HG02798 (cell line): ENCODE results near the gene COX7C.
"Not testable (repeated sequence)": the region's sequence is repeated elsewhere in the genome, so short reads cannot be mapped to it uniquely, and the experiment has no call there.

Experiments
- ATAC-seq: cut with Tn5 transposase; IDR thresholded peaks from one replicate; pipeline ENCODE4 v1.9.1; 2021; ENCODE audit warnings: mild to moderate bottlenecking; ENCODE audit not compliant: unreplicated experiment, poor library complexity

COX7C gene, protein sequence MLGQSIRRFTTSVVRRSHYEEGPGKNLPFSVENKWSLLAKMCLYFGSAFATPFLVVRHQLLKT

DNA sequence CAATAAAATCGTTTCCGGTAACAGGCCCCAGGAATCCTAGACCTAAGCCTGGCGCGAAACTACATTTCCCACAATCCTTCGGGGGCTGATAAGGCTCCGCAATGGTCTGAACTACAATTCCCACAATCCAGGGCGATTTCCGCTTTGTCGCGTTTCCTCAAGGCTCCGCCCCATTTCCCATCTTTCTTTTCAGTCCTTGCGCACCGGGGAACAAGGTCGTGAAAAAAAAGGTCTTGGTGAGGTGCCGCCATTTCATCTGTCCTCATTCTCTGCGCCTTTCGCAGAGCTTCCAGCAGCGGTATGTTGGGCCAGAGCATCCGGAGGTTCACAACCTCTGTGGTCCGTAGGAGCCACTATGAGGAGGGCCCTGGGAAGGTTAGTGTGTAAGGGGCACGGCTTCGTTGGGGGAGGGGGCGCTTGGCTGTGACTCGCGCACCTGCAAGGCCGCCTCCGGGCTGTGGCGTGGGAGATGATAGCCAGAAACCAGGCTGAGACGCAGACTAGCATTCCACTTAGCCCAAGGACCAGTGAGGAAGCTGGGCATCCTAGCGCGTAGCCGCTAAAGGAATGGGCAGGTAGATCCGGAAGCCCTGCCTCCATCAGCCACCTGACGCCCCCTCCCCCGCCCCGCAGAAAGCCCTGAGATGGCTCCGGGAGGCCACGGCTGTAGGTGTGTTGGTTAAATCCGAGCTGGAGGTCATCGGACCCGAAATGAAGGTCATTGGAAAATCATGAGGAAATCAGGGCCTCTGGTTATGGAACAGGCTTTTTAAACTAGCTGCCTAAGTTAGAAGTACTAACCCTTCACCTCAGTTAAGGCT lies at the start of gene COX7C:
Gene COX7C, plus strand, starts transcription at position 186 of the 821 bp plus-strand sequence. Its CDS starts 115 bp downstream, at position 301.
- ATAC-seq = peak; percentile 98

DNA sequence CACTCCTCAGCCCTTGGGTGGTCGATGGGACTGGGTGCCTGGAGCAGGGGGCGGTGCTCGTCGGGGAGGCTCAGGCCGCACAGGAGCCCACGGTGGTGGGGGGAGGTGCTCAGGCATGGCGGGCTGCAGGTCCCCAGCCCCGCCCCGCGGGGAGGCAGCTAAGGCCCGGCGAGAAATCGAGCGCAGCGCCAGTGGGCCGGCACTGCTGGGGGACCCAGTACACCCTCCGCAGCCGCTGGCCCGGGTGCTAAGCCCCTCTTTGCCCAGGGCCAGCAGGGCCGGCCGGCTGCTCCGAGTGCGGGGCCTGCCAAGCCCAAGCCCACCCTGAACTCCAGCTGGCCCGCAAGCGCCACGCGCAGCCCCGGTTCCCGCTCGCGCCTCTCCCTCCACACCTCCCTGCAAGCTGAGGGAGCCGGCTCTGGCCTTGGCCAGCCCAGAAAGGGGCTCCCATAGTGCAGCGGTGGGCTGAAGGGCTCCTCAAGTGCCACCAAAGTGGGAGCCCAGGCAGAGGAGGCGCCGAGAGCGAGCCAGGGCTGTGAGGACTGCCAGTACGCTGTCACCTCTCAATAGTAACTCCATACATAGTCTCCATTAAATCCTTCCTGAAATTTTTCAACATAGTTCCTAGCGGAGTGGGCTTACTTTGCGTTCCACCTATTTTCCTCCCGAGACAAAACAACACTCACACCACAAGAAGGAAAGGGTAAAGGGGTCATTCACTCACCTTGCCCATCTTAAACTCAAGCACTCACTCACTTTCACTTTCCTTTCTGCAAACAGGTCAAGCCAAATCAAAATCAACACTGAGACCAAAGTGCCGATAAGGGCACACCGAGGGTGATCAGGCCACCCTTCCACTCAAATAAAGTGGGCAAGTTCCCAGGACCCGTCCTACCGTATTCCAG lies 48.0 kb upstream of the COX7C start:
- ATAC-seq = not testable (repeated sequence)

DNA sequence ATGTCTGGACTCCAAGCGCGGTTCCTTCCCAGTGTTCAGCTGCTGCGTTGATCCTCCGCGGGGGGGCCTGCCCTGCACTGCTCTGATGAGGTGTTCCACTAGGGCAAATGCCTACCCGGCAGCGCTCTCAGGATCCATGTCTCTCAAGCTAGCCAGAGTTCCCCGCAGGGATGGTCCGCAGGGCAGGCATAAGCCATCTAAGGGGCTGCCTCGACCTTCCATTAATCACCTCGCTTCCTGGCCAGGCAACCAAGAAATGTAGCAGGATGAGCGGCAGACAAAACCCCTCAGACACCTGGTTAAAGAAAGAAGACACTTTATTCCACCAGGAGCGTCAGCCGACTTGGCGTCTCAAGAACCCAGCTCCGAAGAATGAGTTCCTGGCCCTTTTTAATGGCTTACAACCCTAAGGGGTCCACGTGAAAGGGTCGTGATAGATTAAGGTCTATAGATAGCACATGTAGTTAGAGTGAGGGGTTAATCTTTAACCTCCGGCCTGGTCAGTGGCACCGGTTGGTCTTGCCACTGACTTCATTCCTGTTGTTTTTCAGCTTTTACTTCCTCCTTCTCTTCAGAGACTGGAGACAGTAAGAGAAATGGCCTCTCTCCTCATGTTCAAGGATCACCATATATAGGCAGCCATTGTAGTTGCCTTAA lies 47.2 kb upstream of the COX7C start:
- ATAC-seq = no peak

DNA sequence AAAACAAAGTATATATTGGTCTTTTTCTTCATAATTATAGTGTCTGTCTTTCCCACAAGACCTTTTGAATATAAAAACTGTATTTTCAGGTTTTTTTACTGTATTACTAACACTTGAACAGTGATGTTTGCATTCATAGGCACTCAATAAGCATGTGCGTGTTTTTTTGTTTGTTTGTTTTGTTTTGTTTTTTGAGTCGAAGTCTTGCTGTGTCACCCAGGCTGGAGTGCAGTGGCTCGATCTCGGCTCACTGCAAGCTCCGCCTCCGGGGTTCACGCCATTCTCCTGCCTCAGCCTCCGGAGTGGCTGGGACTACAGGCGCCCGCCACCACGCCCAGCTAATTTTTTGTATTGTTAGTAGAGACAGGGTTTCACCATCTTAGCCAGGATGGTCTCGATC lies 46.6 kb upstream of the COX7C start:
- not testable (repeated sequence) for ATAC-seq

DNA sequence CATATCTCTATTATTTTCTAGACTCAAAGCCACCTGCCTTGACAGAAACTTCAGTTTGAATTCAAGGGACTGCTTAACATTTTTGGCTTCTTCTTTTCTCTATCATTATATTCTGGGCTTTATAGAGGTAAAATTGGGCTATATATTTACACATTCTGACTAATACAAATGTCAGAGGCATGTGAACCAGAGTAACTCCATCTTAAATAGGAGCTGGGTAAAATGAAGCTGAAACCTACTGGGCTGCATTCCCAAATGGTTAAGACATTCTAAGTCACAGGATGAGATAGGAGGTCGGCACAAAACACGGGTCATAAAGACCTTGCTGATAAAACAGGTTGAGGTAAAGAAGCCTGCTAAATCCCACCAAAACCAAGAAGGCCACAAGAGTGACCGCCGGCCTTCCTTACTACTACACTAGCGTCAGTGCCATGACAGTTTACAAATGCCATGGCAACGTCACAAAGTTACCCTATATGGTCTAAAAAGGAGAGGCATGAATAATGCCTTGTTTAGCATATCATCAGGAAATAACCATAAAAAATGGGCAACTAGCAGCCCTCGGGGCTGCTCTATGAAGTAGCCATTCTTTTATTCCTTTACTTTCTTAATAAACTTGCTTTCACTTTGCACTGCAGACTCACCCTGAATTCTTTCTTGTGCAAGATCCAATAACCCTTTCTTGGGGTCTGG lies 44.8 kb upstream of the COX7C start:
- ATAC-seq = no peak

DNA sequence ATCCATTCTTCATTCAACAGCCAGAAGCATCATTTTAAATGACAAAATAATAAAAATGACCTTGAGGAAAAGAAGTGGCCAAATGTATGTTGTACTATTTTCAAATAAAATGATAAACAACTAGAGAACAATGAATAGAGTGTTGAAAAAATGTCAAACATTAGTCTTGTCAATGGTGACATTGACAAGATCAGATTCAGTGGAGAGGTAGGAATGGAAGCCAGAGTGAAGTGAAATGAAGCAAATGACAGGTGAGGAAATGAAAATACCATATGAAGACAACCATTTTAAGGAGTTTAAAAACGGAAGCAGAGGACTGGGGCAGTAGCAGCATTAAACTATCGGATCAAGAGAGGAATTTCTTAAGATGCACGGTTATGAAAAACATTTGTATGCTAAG lies 38.2 kb upstream of the COX7C start:
- no peak for ATAC-seq

DNA sequence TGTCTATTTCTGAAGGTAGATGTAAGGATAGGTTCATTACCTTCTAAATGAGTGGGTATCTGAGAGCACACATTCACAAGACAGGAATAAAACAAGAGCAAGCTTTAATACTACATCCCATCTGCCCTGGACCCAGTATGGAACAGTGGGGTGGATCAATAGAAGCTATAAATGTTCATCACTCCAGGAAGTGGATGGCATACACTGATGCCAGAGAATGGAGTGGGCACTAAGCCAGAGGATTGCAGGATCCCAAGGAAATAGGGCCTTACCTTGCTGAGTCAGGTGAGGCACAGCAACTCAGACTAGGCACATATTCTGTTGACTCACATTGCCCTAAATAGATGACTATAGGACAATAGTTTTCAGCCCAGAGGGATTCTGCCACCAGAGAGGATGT lies 21.3 kb upstream of the COX7C start:
- ATAC-seq = no peak

DNA sequence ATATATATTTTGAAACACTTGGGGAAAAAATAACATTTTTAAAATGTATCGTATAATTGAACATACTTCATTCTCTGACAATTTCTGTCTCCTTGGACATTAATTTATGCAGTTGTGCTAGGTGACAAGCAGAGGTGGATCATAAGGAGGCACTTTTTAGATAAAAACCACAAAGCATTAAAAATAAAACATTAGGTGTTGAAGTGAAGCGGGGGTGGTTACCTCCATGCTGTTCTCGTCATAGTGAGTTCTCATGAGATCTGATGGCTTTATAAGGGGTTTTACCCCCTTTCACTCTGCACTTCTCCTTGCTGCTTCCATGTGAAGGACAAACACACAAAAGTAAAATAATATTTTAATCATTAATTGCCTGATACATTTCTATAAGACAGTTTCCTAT lies 11.9 kb upstream of the COX7C start:
- ATAC-seq = no peak

DNA sequence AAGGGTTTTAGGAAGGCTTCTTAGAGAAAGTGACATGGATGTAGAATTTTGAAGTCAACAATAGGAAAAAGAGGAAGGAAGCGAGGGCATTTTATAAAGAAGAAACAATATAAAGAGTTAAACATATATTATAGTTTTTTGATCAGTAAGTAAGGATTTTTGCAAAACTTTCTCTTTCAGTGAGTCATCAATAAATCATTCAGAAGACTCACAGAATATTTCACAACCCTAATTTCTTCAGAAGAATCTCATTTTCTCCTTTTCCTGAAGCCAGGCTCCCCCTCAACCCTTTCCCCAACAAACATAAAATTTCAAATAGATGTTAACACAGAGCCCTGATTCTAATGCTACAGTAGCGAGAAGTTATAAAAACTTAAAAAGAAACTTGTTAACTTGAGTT lies 4.3 kb upstream of the COX7C start:
- no peak for ATAC-seq

DNA sequence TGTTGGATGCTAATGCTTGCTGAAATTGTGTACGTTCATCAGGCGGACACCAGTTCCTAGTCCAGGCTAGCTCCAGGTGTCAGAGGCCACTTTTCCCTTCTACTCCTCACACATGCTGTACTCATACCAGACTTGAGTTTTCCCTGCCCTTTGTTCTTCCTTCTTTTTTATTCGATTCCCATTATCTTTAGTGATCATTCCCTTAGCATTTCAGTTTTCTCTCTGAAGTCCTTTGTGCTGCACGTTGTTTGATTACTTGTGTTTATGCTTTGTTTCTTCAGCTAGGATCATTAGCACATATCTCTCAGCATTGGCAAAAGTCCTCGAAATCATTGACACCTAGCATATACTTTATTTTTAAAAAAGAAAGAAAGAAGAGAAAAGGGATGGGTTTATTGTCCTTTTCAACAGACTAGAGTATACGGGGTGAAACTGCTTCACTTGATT lies 409 bp upstream of the COX7C start:
- ATAC-seq = no peak

DNA sequence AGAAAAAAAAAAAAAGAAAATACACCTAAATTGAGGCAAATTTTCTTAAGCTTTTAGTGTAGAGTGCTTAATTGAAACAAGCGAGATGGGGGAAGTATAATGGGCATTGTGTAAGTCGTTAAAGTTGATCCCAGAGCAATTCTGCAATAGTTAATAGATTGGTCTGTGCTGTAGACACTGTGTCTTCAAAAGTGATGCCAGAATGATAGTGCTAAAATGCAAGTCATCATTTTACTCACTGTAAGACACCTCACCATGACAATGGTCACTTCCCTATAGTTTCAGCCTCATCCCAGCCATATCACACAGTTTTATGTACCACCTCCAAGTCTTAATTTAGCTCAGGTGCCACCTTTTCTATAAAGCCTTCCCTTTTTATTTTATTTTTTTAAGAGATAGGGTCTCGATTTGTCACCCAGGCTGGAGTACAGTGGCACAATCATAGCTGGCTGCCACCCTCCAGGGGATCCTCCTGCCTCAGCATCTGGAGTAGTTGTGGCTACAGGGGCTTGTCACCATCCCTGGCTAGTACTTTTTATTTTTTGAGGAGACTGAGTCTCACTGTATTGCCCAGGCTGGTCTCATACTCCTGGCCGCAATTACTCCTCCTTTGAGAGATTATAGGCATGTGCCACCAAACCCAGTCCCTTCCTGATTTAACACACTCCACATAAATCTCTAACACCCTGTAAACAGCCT lies 6.2 kb downstream of the COX7C start:
- ATAC-seq = no peak

DNA sequence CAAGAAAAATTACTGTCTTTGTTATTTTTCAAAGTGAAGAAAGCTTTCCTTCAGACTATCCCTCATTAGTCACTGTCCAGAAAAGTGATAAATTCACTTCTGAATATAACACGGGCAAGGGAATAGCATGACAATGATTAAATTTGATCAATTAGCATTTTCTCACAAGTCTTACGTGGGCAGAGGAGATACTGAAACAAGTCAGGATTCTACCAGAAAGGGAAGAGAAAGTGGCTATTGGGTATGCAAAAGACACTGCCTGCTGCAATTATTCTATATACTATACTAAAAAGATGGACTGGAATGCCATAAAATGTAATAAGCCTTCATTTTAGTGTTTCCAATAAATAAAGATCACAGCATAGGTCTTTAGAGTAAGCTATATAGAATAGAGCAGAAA lies 7.4 kb downstream of the COX7C start:
- ATAC-seq = peak; percentile 47

DNA sequence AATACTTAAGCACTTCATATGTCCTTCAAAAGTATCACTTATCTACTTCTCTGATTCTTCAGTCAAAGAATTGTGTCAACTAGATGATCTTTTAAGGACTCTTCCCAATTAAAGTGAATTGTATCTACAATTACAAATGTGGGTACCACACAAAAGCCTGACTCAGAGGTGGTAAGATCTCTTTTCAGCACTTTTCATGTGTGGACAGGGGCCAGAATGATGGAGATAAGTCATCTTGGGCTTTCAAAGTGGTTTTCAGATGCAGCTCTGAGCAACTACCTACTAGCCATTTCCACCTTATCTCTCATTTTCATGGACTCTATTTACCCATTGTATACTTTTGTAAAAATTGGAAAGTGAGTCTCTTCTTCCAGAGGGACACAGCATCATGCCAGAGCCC lies 8.4 kb downstream of the COX7C start:
- ATAC-seq = no peak

DNA sequence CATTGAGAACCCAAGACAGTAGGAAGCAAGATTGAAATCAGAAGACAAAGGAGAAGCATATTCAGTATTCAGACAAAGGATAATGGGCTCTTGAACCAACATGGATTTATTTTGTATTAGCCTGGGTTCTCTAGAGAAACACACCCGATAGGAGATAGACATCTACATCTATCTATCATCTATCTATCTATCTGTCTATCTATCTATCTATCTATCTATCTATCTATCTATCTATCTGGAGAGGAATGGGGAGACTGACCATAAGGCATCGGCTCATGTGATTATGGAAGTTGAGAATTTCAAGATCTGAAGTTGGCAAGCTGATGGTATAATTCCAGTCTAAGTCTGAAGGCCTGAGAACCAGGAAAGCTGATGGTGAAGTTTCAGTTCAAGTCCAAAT lies 13.4 kb downstream of the COX7C start:
- no peak for ATAC-seq

DNA sequence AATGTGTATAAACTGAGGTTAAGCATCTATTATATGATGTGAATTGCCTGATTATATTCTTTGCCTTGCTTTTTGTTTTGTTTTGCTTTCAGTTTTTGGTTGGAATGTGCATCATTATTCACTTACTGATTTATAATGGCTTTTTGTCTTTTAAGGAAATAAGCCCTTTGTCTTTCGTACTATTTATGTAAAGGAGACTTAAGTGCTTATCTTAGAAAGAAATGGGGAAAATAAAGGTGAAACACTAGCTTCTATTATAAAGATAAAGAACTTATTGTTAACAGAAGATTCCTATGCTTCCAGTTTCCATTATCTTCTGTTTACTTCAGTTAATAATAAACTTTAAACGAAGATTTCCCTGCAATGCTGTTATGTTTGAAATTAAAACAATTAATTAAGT lies 23.3 kb downstream of the COX7C start:
- ATAC-seq = no peak

DNA sequence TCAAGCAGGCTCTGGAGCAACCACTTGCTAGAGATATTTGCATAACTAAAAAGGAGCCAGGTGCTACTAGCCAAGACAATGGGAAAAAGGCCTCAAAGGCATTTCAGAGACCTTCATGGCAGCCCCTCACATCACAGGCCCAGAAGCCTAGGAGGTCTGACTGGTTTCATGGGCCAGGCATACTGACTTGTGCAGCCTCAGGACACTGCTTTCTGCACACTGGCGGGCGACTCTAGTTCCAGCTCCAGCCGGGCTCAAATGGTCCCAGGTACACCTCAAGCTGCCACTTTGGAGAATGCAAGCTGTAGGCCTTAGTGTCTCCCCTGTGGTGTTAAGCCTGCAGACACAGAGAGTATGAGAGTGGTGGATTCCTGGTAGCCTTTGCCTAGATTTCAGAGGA lies 27.1 kb downstream of the COX7C start:
- no peak for ATAC-seq

DNA sequence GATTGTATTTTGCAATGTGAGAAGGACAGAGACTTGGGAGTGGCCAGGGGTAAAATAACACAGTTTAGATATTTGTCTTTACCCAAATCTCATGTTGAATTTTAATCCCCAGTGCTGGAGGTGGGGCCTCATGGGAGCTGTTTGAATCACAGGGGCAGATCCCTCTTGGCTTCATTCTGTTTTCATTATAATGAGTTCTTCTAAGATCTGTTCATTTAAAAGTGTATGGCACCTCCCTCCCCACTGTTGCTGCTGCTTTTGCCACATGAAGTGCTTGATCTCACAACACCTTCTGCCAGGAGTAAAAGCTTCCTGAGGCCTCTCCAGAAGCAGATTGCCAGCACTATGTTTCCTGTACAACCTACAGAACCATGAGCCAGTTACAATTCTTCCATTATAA lies 28.1 kb downstream of the COX7C start:
- no peak for ATAC-seq

DNA sequence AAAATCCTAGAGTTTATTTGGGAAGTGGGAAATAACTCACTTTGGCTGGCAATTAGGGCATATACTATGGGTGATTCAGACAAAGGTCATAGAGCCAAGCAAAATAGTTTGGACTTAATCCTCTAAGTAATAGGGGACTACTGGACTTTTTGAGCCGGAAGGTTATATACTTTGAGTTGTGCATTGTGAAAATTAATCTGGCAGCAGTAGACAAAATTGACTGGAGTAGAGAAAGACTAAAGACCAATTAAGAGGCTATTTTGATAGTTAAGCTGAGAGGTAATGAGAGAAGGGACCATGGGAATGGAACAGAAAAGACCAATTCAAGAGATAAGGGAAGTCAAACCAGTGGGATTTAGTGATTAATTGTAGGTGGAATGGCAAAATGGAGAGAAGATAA lies 28.9 kb downstream of the COX7C start:
- no peak for ATAC-seq

DNA sequence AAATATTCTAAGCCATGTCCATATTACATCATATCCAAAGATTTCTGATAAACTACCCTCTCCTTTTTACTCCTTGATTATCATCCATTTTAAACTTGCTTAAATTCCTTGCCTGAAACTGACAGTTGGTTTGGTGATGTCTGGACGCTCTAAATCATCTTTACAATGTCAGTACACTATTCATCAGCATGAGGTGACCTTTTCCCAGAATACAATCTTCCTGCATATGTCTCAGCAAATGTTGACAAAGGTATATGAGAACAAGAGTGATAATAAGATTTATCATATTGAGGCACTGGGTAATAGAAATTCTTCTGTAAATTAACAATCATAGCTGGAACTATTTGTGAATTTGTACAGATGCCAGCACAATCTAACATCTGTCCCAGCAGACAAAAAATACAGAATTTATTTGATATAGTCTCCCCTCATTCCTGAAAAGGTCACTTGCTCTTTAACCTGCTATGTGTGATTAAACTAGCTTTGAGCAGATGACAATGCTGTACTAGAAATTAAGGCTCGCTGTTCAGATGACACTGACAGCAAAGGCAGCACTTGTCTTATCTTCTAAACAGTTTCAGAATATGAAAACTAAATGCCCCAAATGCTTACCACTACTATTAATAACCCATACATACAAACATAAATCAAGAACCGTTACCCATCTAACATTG lies 32.2 kb downstream of the COX7C start:
- no peak for ATAC-seq
